ENCODE data around the gene ANHX.
"Not testable (repeated sequence)": the region's sequence is repeated elsewhere in the genome, so short reads cannot be mapped to it uniquely, and the experiment has no call there.

ANHX gene

DNA sequence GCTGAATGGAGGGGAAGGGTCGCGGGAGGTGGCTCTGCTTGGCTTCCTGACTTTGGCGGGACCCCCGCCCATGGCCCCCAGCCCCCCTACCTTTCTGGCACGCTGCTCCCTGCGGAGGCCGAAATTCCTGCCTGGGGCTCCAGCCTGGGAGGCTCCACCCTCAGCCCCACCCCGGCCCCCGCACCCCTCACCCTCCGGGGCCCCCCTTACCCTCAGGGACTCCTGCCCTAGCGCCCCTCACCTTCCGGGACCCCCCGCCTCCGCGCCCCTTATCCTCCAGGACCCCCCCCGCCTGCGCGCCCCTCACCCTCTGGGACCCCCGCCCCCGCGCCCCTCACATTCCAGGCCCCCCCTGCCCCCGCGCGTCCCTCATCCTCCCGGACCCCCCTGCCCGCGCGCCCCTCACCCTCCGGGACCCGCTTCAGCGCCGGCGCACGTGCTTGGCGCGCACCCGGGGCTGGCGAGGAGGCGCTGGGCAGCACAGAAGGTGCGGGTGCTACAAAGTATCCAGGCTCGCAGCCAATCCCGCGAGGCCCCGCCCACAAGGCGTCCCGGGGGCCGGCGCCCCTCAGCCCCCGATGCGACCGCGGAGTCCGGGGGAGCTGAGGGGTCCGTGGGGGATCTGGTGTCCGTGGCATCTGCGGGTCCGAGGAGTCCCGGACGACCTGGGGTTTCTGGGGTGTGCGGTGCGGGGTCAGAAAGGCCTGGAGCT is at the start of gene ANHX:
Gene ANHX (minus strand): TSS at position 477 of the 712 bp plus-strand sequence. CDS start 1,521 bp downstream, outside the sequence.
- Histone ChIP-seq H3K36me3 (ENCODE audit: control insufficient read depth, insufficient read depth, low read length) (no peaks in the 10 kb centered on the region), H3K4me1 (ENCODE audit: control insufficient read depth, insufficient read depth, low read length) (no peaks in the 10 kb centered on the region), H3K27me3 (ENCODE audit: control insufficient read depth, insufficient read depth, low read length) (no peaks in the 10 kb centered on the region), H3K9ac (ENCODE audit: low read depth, low read length) (no peak within 1 kb of the TSS), H3K4me3 (ENCODE audit: low read depth, low read length) (no peak within 1 kb of the TSS), H3K9me3 (ENCODE audit: control insufficient read depth, insufficient read depth, low read length) (peaks cover 40% of the 10 kb centered on the region)

- not testable (repeated sequence) for H3K4me3 ChIP-seq (ENCODE audit: low read depth, low read length); H3K9me3 ChIP-seq (ENCODE audit: control insufficient read depth, insufficient read depth, low read length); H3K9ac ChIP-seq (ENCODE audit: low read depth, low read length); H3K36me3 ChIP-seq (ENCODE audit: control insufficient read depth, insufficient read depth, low read length); H3K4me1 ChIP-seq (ENCODE audit: control insufficient read depth, insufficient read depth, low read length); H3K27me3 ChIP-seq (ENCODE audit: control insufficient read depth, insufficient read depth, low read length)
Observed at GRCh38 chr12:133264668-133265067, 29.0 kb upstream of the ANHX start.

DNA sequence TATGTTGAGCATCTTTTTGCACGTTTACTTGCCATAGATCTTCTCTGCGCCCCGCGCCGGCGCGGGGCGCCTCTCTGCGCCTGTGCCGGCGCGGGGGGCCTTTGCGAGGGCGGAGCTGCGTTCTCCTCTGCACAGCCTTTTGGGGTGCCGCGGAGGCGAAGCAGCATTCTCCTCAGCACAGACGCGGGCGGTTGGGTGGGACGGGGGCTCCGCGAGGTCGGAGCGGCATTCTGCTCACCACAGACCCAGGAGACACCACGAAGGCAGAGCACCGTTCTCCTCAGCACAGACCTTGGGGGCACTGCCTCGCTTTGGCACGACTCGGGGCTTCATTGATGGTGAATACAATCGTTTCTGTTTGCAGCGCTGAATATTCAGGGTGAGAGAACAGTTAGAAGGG is 28.5 kb upstream of the ANHX start:
- no peaks in the 10 kb centered on the region for H3K36me3 ChIP-seq (ENCODE audit: control insufficient read depth, insufficient read depth, low read length)
- H3K9ac ChIP-seq (ENCODE audit: low read depth, low read length), result no peak overlapping the region
- no peaks in the 10 kb centered on the region for H3K9me3 ChIP-seq (ENCODE audit: control insufficient read depth, insufficient read depth, low read length)
- no peaks in the 10 kb centered on the region for H3K4me1 ChIP-seq (ENCODE audit: control insufficient read depth, insufficient read depth, low read length)
- no peaks in the 10 kb centered on the region for H3K27me3 ChIP-seq (ENCODE audit: control insufficient read depth, insufficient read depth, low read length)
- H3K4me3 ChIP-seq (ENCODE audit: low read depth, low read length), result no peak overlapping the region

DNA sequence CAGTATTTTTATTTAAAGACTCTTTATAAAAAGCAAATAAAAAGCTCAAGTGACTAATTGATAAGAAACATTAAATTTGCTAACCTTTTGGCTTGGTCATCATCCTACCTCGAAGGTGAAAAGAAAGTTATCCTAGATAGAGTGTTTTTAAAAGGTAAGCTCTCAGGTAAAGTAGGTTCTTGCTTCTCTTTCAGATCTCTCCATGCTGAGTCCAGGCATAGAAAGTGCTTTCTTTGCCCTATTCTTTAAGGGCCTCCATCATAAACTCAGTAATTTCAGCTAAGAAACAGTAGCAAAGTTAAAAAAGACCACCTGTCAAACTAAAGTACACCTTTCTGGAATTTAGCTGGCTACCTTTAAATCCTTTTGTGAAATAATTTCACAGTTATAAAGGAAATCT is 20.6 kb upstream of the ANHX start:
- no peaks in the 10 kb centered on the region for H3K36me3 ChIP-seq (ENCODE audit: control insufficient read depth, insufficient read depth, low read length)
- H3K27me3 ChIP-seq (ENCODE audit: control insufficient read depth, insufficient read depth, low read length), result no peaks in the 10 kb centered on the region
- H3K4me1 ChIP-seq (ENCODE audit: control insufficient read depth, insufficient read depth, low read length), result no peaks in the 10 kb centered on the region
- H3K4me3 ChIP-seq (ENCODE audit: low read depth, low read length), result no peak overlapping the region
- H3K9me3 ChIP-seq (ENCODE audit: control insufficient read depth, insufficient read depth, low read length), result peaks cover 12% of the 10 kb centered on the region
- no peak overlapping the region for H3K9ac ChIP-seq (ENCODE audit: low read depth, low read length)

- H3K27me3 ChIP-seq (ENCODE audit: control insufficient read depth, insufficient read depth, low read length), result not testable (repeated sequence)
- peaks cover 12% of the 10 kb centered on the region for H3K9me3 ChIP-seq (ENCODE audit: control insufficient read depth, insufficient read depth, low read length)
Observed at GRCh38 chr12:133255833-133256232, 20.2 kb upstream of the ANHX start.

GRCh38 chr12:133251732-133252131 is 16.1 kb upstream of the ANHX start:
- Histone ChIP-seq H3K27me3 (ENCODE audit: control insufficient read depth, insufficient read depth, low read length) (no peaks in the 10 kb centered on the region), H3K4me3 (ENCODE audit: low read depth, low read length) (no peak overlapping the region), H3K36me3 (ENCODE audit: control insufficient read depth, insufficient read depth, low read length) (no peaks in the 10 kb centered on the region), H3K9me3 (ENCODE audit: control insufficient read depth, insufficient read depth, low read length) (peaks cover 12% of the 10 kb centered on the region), H3K9ac (ENCODE audit: low read depth, low read length) (no peak overlapping the region), H3K4me1 (ENCODE audit: control insufficient read depth, insufficient read depth, low read length) (no peaks in the 10 kb centered on the region)

More at GRCh38 chr12:133255833-133256232, 20.2 kb upstream of the ANHX start:
- not testable (repeated sequence) for H3K4me3 ChIP-seq (ENCODE audit: low read depth, low read length); H3K36me3 ChIP-seq (ENCODE audit: control insufficient read depth, insufficient read depth, low read length); H3K4me1 ChIP-seq (ENCODE audit: control insufficient read depth, insufficient read depth, low read length); H3K9ac ChIP-seq (ENCODE audit: low read depth, low read length)

DNA sequence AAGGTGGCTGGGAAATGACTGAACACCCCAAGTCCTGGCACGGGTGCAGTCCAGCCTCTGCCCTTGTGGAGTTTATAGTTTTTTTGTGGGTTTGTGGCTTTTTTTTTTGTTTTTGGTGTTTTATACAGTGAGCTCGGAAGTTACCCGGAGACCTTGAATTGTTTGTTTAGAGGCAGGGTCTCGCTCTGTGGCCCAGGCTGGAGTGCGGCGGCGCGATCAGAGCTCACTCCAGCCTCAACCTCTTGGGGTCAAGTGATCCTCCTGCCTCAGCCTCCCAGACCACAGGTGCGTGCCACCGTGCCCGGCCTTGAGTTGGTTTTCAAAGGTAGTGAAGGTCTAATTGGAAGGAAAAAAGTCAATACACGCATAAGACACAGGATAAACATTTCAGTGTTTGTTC is 879 bp upstream of the ANHX start:
- Histone ChIP-seq H3K9ac (ENCODE audit: low read depth, low read length) (no peak overlapping the region), H3K9me3 (ENCODE audit: control insufficient read depth, insufficient read depth, low read length) (peaks cover 37% of the 10 kb centered on the region), H3K36me3 (ENCODE audit: control insufficient read depth, insufficient read depth, low read length) (no peaks in the 10 kb centered on the region)

GRCh38 chr12:133236144-133236543 is 467 bp upstream of the ANHX start:
- Histone ChIP-seq H3K4me1 (ENCODE audit: control insufficient read depth, insufficient read depth, low read length) (no peaks in the 10 kb centered on the region), H3K9me3 (ENCODE audit: control insufficient read depth, insufficient read depth, low read length) (peaks cover 38% of the 10 kb centered on the region), H3K36me3 (ENCODE audit: control insufficient read depth, insufficient read depth, low read length) (no peaks in the 10 kb centered on the region), H3K4me3 (ENCODE audit: low read depth, low read length) (no peak overlapping the region), H3K9ac (ENCODE audit: low read depth, low read length) (no peak overlapping the region), H3K27me3 (ENCODE audit: control insufficient read depth, insufficient read depth, low read length) (no peaks in the 10 kb centered on the region)

More for the DNA sequence above, 879 bp upstream of the ANHX start:
- Histone ChIP-seq H3K4me1 (ENCODE audit: control insufficient read depth, insufficient read depth, low read length) (no peaks in the 10 kb centered on the region), H3K27me3 (ENCODE audit: control insufficient read depth, insufficient read depth, low read length) (no peaks in the 10 kb centered on the region), H3K4me3 (ENCODE audit: low read depth, low read length) (no peak overlapping the region)

DNA sequence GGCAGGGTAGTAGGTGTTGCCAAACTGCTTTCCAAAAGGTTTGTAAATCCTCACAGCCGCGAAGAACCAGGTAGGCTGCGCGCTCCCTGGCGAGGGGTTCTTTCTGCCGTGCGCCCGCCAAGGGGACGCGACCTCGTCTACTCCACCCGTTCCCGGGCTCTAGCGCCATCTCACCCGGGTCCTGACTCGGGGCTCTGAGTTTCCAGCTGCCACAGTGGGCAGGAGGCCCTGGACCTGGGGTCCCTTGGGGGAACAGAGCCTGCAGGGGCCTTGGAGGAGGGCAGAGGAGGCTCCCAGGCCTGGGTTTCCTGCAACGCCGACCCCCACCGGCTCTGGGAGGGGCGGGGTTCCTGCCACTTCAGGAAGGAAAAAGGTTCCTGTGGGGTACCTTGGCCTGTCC is 706 bp downstream of the ANHX start:
- Histone ChIP-seq H3K9ac (ENCODE audit: low read depth, low read length) (no peak overlapping the region), H3K36me3 (ENCODE audit: control insufficient read depth, insufficient read depth, low read length) (no peaks in the 10 kb centered on the region), H3K4me1 (ENCODE audit: control insufficient read depth, insufficient read depth, low read length) (no peaks in the 10 kb centered on the region), H3K4me3 (ENCODE audit: low read depth, low read length) (no peak overlapping the region), H3K9me3 (ENCODE audit: control insufficient read depth, insufficient read depth, low read length) (peaks cover 36% of the 10 kb centered on the region), H3K27me3 (ENCODE audit: control insufficient read depth, insufficient read depth, low read length) (no peaks in the 10 kb centered on the region)

- Histone ChIP-seq H3K9ac (ENCODE audit: low read depth, low read length) (no peak overlapping the region), H3K36me3 (ENCODE audit: control insufficient read depth, insufficient read depth, low read length) (no peaks in the 10 kb centered on the region), H3K4me1 (ENCODE audit: control insufficient read depth, insufficient read depth, low read length) (no peaks in the 10 kb centered on the region), H3K9me3 (ENCODE audit: control insufficient read depth, insufficient read depth, low read length) (peaks cover 33% of the 10 kb centered on the region), H3K27me3 (ENCODE audit: control insufficient read depth, insufficient read depth, low read length) (no peaks in the 10 kb centered on the region), H3K4me3 (ENCODE audit: low read depth, low read length) (no peak overlapping the region)
Observed at GRCh38 chr12:133233993-133234564, 1.6 kb downstream of the ANHX start.

- H3K36me3 ChIP-seq (ENCODE audit: control insufficient read depth, insufficient read depth, low read length), result no peaks in the 10 kb centered on the region
- H3K4me3 ChIP-seq (ENCODE audit: low read depth, low read length), result no peak overlapping the region
- H3K9me3 ChIP-seq (ENCODE audit: control insufficient read depth, insufficient read depth, low read length), result peaks cover 34% of the 10 kb centered on the region
- no peaks in the 10 kb centered on the region for H3K27me3 ChIP-seq (ENCODE audit: control insufficient read depth, insufficient read depth, low read length)
- no peak overlapping the region for H3K9ac ChIP-seq (ENCODE audit: low read depth, low read length)
- no peaks in the 10 kb centered on the region for H3K4me1 ChIP-seq (ENCODE audit: control insufficient read depth, insufficient read depth, low read length)
Observed at GRCh38 chr12:133233006-133233405, 2.7 kb downstream of the ANHX start.

- H3K36me3 ChIP-seq (ENCODE audit: control insufficient read depth, insufficient read depth, low read length), result no peaks in the 10 kb centered on the region
- no peaks in the 10 kb centered on the region for H3K4me1 ChIP-seq (ENCODE audit: control insufficient read depth, insufficient read depth, low read length)
- no peaks in the 10 kb centered on the region for H3K27me3 ChIP-seq (ENCODE audit: control insufficient read depth, insufficient read depth, low read length)
- peaks cover 43% of the 10 kb centered on the region for H3K9me3 ChIP-seq (ENCODE audit: control insufficient read depth, insufficient read depth, low read length)
- no peak overlapping the region for H3K9ac ChIP-seq (ENCODE audit: low read depth, low read length)
- H3K4me3 ChIP-seq (ENCODE audit: low read depth, low read length), result no peak overlapping the region
Observed at GRCh38 chr12:133231001-133231400, 4.7 kb downstream of the ANHX start.
